NCI-H187 (cell line): Measurements from ENCODE around the gene LGR5.

Experiments used
- DNase-seq, 2 experiments: peaks; one replicate each; lab custom pipeline; 2025; lab: John Stamatoyannopoulos, UW

Gene LGR5

DNA sequence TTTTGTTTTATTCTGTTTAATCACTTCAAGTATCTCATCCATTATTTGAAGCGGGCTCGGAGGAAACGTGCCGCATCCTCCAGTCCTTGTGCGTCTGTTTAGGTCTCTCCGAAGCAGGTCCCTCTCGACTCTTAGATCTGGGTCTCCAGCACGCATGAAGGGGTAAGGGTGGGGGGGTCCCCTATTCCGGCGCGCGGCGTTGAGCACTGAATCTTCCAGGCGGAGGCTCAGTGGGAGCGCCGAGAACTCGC, 311 bp upstream of the LGR5 start:
- no peak for DNase-seq

DNA sequence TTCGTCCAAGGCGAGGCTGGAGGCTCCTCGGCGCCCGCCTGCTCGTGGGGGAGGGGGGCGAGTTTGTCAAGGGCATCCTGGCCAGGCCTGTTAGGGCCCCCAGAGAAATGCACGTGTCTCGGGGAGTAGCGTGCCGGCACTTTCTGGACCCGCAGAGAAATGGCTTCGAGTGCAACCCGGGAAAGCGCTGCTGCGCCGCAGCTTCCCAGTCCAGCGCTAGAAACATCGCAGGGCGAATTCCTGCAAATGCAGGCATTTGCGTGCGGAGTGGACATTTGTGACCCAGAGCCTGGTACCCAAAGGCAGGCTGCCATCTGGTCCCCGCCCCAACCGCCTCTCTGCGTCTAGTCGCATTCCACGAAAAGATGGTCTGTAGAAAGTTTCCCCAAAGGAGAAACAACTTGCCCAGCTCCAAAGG, 756 bp downstream of the LGR5 start:
- no peak for DNase-seq

DNA sequence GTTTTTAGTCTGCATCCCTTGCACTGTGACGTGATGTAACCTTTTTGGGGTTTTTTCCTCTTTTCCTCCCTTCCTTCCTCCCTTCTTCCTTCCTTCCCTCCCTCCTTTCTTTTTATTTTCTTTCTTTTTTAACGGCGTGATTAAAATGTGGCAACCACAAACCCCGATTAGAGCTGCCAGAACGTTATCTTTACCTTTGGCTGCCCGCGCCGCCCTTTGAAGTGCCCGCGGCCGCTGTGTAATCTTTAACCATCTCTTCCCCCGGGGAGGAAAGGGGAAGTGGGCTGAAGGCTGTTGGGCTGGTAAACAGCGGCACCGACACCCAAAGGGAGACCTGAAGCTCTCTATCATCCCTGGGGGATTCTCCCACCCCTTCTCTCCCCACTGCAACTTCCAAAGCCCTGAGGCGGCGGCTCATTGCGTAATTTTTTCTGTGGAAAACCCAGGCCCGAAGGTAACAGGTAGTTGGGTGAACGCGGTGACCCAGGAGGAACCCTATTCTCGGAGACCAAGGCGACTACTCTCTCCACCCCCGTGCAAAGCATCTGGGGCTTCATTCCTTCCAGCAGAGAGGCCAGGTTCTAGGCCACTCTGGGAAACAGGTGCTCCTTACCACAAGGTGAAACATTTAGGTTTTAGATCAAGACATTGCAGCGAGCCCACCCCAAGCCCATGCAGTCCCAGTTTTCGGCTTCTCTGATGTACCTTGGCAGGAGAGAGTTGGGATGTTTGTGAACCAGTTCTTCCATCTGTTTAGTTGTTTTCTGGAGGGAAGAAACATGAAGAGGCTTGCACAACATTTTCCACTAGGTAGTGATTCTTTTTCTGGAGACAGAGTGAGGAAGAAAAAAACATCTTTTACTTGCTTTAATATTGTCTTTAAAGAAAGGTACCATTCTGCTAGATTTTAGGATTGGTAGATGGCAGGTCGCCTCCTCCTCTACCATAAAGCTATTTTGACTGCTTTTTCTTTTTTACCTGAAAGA, 1.5 kb downstream of the LGR5 start:
- no peak for DNase-seq

DNA sequence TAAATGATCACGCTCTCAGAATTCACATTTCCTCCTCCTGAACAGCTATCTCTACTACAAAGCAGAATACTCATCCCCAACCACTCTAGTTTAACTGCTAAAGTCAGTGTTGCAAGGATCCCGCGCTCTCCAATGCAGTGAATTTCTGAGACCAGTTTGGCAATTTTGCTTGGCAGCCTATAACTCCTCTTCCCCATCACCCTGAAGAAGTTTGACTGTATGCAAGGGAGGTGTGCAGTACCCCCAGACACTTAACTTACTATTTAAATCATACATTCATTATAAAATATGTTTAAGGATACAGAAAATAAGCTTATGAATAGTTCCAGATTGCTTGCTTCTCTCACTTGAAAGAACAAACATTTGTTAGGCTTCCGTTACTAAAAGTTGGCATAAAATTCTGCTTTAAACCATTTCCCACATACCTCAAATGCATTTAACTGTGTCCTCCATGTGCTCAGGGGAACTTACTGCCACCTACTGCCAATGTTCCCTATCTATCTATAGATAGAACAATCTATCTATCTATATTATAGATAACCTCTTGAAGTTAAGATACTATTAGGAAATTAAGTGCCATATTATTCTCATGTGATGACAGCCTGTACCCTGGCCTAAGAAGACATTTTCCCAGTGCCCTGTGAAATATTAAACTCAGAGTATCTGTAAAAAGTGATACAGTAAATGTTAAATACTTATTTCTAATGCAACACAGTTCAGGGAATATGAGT, 2.4 kb downstream of the LGR5 start:
- no peak for DNase-seq

GRCh38 chr12:71442567-71442931, 3.0 kb downstream of the LGR5 start:
- DNase-seq = no peak

DNA sequence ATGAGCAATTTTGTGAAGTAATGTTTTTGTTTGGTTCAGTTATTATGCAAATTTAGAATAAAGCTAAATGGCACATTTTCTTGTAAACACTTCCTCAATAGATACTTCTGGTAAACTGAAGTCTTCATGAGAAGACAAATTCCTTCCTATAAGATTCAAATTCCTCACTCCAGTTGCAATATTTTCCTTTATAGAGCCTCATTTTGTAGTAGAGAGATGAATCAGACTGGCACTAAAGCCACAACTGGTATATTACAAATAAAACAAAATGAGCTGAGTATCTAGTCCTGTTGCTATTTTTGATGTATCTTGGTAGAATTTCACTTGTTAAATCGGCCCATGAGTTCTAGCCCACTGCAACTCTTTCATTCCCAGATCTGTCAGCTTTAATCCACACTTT, 5.5 kb downstream of the LGR5 start:
- no peak for DNase-seq

GRCh38 chr12:71447691-71448132, 8.1 kb downstream of the LGR5 start:
- DNase-seq = no peak

DNA sequence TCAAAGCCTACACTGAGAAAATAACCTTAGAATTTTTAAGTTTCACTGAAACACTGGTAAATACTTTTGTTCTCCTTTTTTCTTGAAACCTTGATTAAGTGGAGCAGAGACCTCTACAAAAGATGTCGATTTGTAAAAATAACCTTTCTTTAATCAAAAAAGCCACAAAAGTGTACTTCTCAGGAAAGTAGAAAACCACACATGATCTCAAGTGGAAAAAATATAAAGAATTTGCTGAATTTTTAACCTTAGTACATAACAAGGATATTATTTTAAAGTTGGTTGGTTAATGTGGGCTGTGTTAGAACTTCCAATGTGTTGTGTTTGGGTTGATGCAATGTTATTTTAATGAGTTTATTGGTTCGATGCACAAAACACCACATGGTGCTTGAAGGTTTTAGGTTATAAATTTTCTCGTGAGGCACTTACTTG, 8.6 kb downstream of the LGR5 start:
- DNase-seq = no peak

DNA sequence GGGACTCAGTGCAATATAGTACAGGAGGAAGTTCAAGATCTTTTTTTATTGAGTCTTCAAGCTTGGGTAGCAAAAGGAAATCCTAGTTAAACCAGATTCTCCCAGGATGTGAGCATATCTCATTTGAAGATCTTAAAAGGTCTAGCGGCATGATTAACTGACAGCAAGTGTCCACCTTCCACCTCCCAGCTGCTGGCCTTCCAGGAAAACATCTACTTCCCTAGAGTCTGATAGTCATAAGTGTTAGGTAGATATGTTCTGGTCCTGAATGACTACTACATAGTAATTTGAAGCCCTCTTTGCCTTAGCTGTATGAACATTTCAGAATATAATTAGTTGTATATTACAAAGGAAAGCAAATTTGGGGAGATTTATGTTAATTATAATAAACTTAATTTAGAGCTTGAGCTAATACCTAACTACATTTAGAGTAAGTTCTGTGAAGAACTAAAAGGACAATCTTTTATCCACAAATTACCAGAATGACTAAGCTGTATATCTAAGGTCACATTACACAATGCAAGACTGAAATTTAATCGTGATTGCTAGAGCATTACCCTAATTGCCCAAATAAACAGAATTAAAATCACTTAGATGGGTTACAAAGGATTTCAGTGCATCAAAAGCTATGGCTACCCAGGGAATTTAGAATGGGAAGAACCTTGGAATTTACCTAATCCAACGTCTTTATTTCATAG, 9.9 kb downstream of the LGR5 start:
- DNase-seq = no peak

DNA sequence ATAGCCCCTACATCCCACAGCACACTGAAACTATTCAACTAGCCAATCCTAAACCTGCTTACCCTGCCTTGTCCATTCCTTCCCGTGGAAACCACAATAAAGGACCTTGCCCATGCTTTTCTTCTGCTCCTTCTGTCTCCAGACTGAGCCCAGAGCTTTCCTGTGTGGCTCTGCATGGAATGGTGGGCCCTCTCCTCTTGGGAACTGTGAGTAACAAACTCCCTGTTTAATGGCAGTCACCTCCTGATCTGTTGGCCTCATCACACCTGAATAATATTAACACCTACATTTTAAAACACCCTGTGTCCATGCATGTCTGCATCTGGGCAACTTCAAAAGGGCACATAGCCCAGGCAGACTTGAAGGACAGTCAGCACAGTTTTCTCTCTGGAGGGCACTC, 12.4 kb downstream of the LGR5 start:
- no peak for DNase-seq

DNA sequence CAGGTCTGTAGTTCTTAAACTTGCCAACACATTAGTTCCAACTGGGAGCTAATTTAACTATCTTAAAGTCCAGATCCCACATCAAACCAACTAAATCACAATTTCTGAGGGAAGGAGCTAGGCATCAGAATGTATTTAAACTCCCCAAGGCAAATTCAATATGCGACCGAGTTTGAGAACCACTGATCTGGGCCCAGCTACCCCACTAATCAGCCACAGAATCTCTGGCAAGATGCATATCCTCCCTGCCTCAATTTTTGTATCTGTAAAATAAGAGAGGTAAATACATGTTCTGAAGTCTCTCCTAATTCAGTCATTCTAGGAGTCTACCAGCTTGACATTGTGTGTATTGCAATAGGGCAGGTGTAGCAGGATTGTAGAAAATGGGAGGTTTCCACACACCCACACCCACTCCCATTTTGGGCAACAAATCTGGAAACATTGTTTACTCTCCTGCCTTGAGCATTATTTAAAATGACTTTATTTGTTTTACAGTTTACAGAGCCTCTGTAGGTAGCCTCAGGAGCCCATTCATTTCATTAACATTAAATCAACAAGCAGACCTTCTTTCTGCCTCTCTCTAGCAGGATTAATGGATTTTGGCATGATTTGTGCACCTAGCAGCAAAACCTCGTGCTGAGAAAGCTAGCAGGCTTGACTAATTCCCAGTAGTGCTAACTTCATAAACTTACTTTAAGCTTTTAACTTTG, 15.6 kb downstream of the LGR5 start:
- peak in 1 of 2 experiments; percentile 30 for DNase-seq

DNA sequence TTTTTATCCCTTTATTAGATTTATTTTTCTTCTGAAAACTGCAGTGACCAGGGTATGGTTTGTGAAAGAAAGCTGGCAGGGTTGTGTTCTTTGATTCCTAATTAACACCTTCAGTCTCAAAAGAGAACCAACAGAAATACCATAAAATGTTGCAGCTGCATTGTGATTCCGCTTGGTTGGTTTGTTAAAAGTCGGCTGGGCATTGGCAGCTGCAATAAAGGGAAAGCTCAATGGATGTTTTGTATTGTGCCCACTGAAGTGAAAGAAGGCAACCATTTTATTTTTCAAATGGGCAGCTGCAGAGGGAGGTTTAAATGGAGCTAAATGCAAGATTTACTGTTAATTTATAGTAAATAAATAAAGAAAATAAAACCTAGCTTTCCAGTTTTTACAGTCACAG, 16.7 kb downstream of the LGR5 start:
- DNase-seq = peak; percentile 13 to 32

- DNase-seq = no peak
These were observed 17.4 kb downstream of the LGR5 start for GRCh38 chr12:71456990-71457389.

GRCh38 chr12:71460318-71460717, 20.7 kb downstream of the LGR5 start:
- DNase-seq = no peak

DNA sequence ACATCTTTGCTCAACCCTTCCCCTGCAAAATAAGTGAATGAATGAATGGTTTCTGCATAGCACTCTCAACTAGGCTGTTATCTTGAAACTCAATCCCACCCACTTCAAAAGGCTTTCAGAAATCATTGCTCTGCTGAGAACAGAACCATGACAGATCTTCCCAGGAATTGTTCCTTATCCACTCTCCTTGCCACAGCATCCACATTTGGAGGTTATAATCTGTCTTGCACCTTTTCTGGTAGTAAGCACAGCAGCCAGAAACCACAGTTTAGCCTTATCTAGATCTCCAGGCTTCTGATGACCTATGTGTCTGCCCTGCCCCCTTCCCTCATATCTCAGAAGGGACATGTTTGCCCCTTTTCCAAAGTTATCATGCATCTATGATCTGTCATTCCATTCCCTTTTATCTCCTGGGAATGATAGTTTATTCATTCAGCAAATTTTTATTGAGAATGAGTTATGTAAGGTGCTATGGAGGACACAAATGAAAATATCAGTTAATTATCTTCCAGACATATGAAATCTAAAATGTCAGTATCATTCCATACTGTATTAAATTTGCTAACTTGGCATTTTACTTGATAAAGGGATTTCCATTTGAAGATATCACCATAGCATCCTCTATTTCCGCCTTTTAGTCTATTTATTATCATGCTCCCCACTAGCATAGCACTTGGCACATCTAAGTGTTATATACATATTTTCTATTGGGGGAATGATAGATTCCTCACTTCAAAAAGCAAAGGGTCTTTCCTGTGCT, 21.4 kb downstream of the LGR5 start:
- DNase-seq = no peak

GRCh38 chr12:71461787-71462328, 22.3 kb downstream of the LGR5 start:
- no peak for DNase-seq

- DNase-seq = no peak
These were observed 26.2 kb downstream of the LGR5 start for GRCh38 chr12:71465796-71466195.

DNA sequence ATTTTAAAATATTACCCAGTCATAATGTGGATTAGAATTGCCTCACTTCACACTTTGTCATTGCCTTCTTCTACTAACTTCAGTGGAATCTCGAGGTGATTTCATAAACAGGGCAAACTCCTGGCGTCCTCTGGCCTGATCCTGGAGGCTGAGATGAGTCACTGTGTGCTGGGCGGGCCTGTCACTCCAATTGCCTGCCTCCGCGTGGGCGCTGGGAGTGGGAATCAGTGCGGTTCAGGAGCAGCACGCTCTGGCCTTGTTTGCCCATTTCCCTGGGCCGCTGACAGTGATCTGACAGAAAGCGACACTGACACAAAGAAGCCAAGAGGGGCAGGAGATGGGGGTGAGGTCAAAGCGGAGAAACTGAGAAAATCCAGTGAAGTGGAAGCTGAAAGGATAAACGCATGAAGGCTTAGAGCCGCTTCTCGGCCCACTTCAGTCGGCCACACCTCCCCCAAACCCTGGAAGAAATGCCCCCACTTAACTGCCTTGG, 29.7 kb downstream of the LGR5 start:
- DNase-seq = no peak

DNA sequence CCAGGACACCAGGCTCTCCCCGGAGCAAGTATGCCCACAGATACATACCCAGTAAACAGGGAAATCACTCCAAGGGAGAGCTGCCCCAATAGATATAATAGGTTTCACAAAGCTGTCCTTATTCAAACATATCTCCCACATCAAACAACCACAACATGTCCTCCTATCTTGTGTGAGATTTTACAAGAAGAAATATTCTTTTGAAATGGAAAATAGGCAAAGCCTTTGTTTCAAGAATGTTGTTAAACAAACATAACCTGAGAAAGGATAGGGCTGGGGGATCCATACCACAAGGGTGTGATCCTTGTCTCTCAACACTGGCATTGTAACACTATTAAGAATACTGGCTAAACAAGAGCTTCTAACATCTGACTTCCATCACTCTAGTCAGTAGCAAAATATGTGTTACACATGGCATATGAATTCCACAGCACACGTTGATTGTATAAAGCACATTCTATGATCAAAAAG, 32.9 kb downstream of the LGR5 start:
- DNase-seq = no peak

DNA sequence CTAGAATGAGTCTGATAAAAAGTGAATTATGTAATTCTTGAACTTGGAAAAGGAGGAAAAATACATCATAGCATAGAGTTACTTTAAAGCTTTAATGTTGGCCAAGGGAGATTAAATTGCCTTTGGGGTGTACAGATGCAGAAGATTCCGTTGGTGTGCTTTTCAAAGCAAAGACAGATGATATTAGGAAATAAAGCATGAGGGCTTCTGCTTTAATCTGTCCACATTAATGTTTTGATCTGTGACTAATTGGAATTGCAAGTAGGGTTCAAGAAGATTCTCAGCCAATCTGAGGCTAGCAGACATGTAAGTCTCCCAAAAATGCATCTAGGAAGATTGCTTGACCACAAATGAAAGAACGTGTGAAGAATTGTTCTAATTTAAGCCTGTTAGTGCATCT, 35.2 kb downstream of the LGR5 start:
- DNase-seq = no peak

- no peak for DNase-seq
These were observed 35.7 kb downstream of the LGR5 start for GRCh38 chr12:71475280-71475679.
